Measurements from ENCODE around the gene CST9. TPM values are rescaled to one million over a fixed set of nuclear protein-coding genes. Genes with fewer than 3 reads are reported as not detected.

CST9 gene
- total and polyA plus RNA-seq, 2 donors from 2014 or later = not detected

GRCh38 chr20:23564927-23565326 is 40.8 kb downstream of the CST9 start:
- Histone ChIP-seq H3K36me3 (ENCODE audit: control insufficient read depth in 2 of 3, insufficient read depth in 3 of 3, low read length in 3 of 3) (no peaks in the 10 kb centered on the region), H3K27ac (ENCODE audit: low read depth in 2 of 2, low read length in 2 of 2) (no peak overlapping the region), H3K9ac (ENCODE audit: low read length in 3 of 3) (no peak overlapping the region), H3K27me3 (ENCODE audit: control insufficient read depth, insufficient read depth, low read length) (no peaks in the 10 kb centered on the region), H3K9me3 (ENCODE audit: control insufficient read depth in 2 of 3, insufficient read depth in 1 of 3, low read length in 3 of 3) (peaks cover 0 to 14% (median 2%) of the 10 kb centered on the region in 3 donors), H3K4me1 (ENCODE audit: control insufficient read depth in 2 of 3, insufficient read depth in 2 of 3, low read depth in 1 of 3, low read length in 3 of 3) (no peaks in the 10 kb centered on the region), H3K4me3 (ENCODE audit: low read length in 3 of 3) (no peak overlapping the region)
- no peak for FAIRE-seq
- intact Hi-C loops (cut with DNase I) = no loop called here
- no peak for DNase-seq
- no peak for TF ChIP-seq CTCF (IDR thresholded peaks at IDR 0.05; ENCODE audit: borderline replicate concordance, extremely low read depth, insufficient read depth)

GRCh38 chr20:23562721-23563342 is 42.9 kb downstream of the CST9 start:
- peaks cover 0 to 19% (median 5%) of the 10 kb centered on the region in 3 donors for H3K9me3 ChIP-seq (ENCODE audit: control insufficient read depth in 2 of 3, insufficient read depth in 1 of 3, low read length in 3 of 3)
- no peak overlapping the region for H3K4me3 ChIP-seq (ENCODE audit: low read length in 3 of 3)
- intact Hi-C loops (cut with DNase I) = no loop called here
- no peak overlapping the region for H3K9ac ChIP-seq (ENCODE audit: low read length in 3 of 3)
- H3K4me1 ChIP-seq (ENCODE audit: control insufficient read depth in 2 of 3, insufficient read depth in 2 of 3, low read depth in 1 of 3, low read length in 3 of 3) = no peaks in the 10 kb centered on the region
- H3K27ac ChIP-seq (ENCODE audit: low read depth in 2 of 2, low read length in 2 of 2) = no peak overlapping the region
- FAIRE-seq (no peak), DNase-seq (no peak)
- no peaks in the 10 kb centered on the region for H3K27me3 ChIP-seq (ENCODE audit: control insufficient read depth, insufficient read depth, low read length)
- TF ChIP-seq CTCF (IDR thresholded peaks at IDR 0.05; ENCODE audit: borderline replicate concordance, extremely low read depth, insufficient read depth) = no peak
- H3K36me3 ChIP-seq (ENCODE audit: control insufficient read depth in 2 of 3, insufficient read depth in 3 of 3, low read length in 3 of 3) = no peaks in the 10 kb centered on the region

GRCh38 chr20:23554401-23554800 is 51.3 kb downstream of the CST9 start:
- no peaks in the 10 kb centered on the region for H3K4me1 ChIP-seq (ENCODE audit: control insufficient read depth in 2 of 3, insufficient read depth in 2 of 3, low read depth in 1 of 3, low read length in 3 of 3)
- peaks cover 0 to 8% (median 2%) of the 10 kb centered on the region in 3 donors for H3K9me3 ChIP-seq (ENCODE audit: control insufficient read depth in 2 of 3, insufficient read depth in 1 of 3, low read length in 3 of 3)
- H3K9ac ChIP-seq (ENCODE audit: low read length in 3 of 3) = no peak overlapping the region
- intact Hi-C loops (cut with DNase I) = no loop called here
- no peaks in the 10 kb centered on the region for H3K36me3 ChIP-seq (ENCODE audit: control insufficient read depth in 2 of 3, insufficient read depth in 3 of 3, low read length in 3 of 3)
- TF ChIP-seq CTCF (IDR thresholded peaks at IDR 0.05; ENCODE audit: borderline replicate concordance, extremely low read depth, insufficient read depth) = no peak
- no peak for FAIRE-seq
- H3K27me3 ChIP-seq (ENCODE audit: control insufficient read depth, insufficient read depth, low read length) = no peaks in the 10 kb centered on the region
- DNase-seq = no peak
- H3K27ac ChIP-seq (ENCODE audit: low read depth in 2 of 2, low read length in 2 of 2) = no peak overlapping the region
- H3K4me3 ChIP-seq (ENCODE audit: low read length in 3 of 3) = no peak overlapping the region

Other genes with a start within 250 kb of the CST9 start
- 14.1 TPM for gene GZF1, start 243.7 kb downstream of the CST9 start, total RNA-seq
- 7.7 TPM for gene GZF1, start 243.7 kb downstream of the CST9 start, polyA plus RNA-seq (ENCODE audit: insufficient read depth, low read depth, low replicate concordance)
- gene NAPB, start 184.4 kb downstream of the CST9 start, total RNA-seq = 9.6 TPM
- 5.3 TPM for gene NAPB, start 184.4 kb downstream of the CST9 start, polyA plus RNA-seq (ENCODE audit: insufficient read depth, low read depth, low replicate concordance)
- gene CSTL1, start 166.2 kb downstream of the CST9 start, total RNA-seq = not detected
- not detected for gene CSTL1, start 166.2 kb downstream of the CST9 start, polyA plus RNA-seq (ENCODE audit: insufficient read depth, low read depth, low replicate concordance)
- not detected for gene CST11, start 153.0 kb downstream of the CST9 start, total RNA-seq
- not detected for gene CST11, start 153.0 kb downstream of the CST9 start, polyA plus RNA-seq (ENCODE audit: insufficient read depth, low read depth, low replicate concordance)
- gene CST8, start 114.8 kb downstream of the CST9 start, total RNA-seq = not detected
- not detected for gene CST8, start 114.8 kb downstream of the CST9 start, polyA plus RNA-seq (ENCODE audit: insufficient read depth, low read depth, low replicate concordance)
- not detected for gene CST9L, start 37.4 kb downstream of the CST9 start, total RNA-seq
- not detected for gene CST9L, start 37.4 kb downstream of the CST9 start, polyA plus RNA-seq (ENCODE audit: insufficient read depth, low read depth, low replicate concordance)
- gene CST3, start 32.0 kb upstream of the CST9 start, total RNA-seq = 852 TPM
- gene CST3, start 32.0 kb upstream of the CST9 start, polyA plus RNA-seq (ENCODE audit: insufficient read depth, low read depth, low replicate concordance) = 942 TPM
- not detected for gene CST4, start 83.1 kb upstream of the CST9 start, total RNA-seq
- not detected for gene CST4, start 83.1 kb upstream of the CST9 start, polyA plus RNA-seq (ENCODE audit: insufficient read depth, low read depth, low replicate concordance)
- gene CST1, start 145.0 kb upstream of the CST9 start, total RNA-seq = not detected
- not detected for gene CST1, start 145.0 kb upstream of the CST9 start, polyA plus RNA-seq (ENCODE audit: insufficient read depth, low read depth, low replicate concordance)
- not detected for gene CST2, start 220.8 kb upstream of the CST9 start, total RNA-seq
- not detected for gene CST2, start 220.8 kb upstream of the CST9 start, polyA plus RNA-seq (ENCODE audit: insufficient read depth, low read depth, low replicate concordance)